Measurements from ENCODE around the gene SORCS2.

Gene SORCS2

GRCh38 chr4:7645956-7646355 is 453.6 kb downstream of the SORCS2 start:
- TF ChIP-seq MYC (IDR thresholded peaks at IDR 0.05; ENCODE audit: low read depth, low read length) (no peak), CTCF (IDR thresholded peaks at IDR 0.05; ENCODE audit: low read depth, low read length) (no peak), POLR2A (IDR thresholded peaks at IDR 0.05; ENCODE audit: extremely low read depth, insufficient read length) (no peak)
- TF ChIP-seq, protein P1, sequence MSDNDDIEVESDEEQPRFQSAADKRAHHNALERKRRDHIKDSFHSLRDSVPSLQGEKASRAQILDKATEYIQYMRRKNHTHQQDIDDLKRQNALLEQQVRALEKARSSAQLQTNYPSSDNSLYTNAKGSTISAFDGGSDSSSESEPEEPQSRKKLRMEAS (IDR thresholded peaks at IDR 0.05; ENCODE audit: low read depth, low read length) = no peak
- H3K4me3 ChIP-seq (ENCODE audit: low read depth, low read length) = no peak overlapping the region
- no peak for DNase-seq (ENCODE audit: low read depth)

GRCh38 chr4:7646384-7647061 is 454.2 kb downstream of the SORCS2 start:
- TF ChIP-seq, protein P1 (IDR thresholded peaks at IDR 0.05; ENCODE audit: low read depth, low read length) = no peak
- no peak for TF ChIP-seq MYC (IDR thresholded peaks at IDR 0.05; ENCODE audit: low read depth, low read length)
- no peak for TF ChIP-seq POLR2A (IDR thresholded peaks at IDR 0.05; ENCODE audit: extremely low read depth, insufficient read length)
- TF ChIP-seq CTCF (IDR thresholded peaks at IDR 0.05; ENCODE audit: low read depth, low read length) = no peak
- no peak overlapping the region for H3K4me3 ChIP-seq (ENCODE audit: low read depth, low read length)
- peak; percentile 45 for DNase-seq (ENCODE audit: low read depth)

GRCh38 chr4:7647186-7647585 is 454.8 kb downstream of the SORCS2 start:
- H3K4me3 ChIP-seq (ENCODE audit: low read depth, low read length) = no peak overlapping the region
- no peak for TF ChIP-seq MYC (IDR thresholded peaks at IDR 0.05; ENCODE audit: low read depth, low read length)
- TF ChIP-seq CTCF (IDR thresholded peaks at IDR 0.05; ENCODE audit: low read depth, low read length) = no peak
- TF ChIP-seq POLR2A (IDR thresholded peaks at IDR 0.05; ENCODE audit: extremely low read depth, insufficient read length) = no peak
- TF ChIP-seq, protein P1 (IDR thresholded peaks at IDR 0.05; ENCODE audit: low read depth, low read length) = no peak
- DNase-seq (ENCODE audit: low read depth) = peak; percentile 19

GRCh38 chr4:7647600-7648543 is 455.5 kb downstream of the SORCS2 start:
- H3K4me3 ChIP-seq (ENCODE audit: low read depth, low read length) = no peak overlapping the region
- TF ChIP-seq MYC (IDR thresholded peaks at IDR 0.05; ENCODE audit: low read depth, low read length) (no peak), CTCF (IDR thresholded peaks at IDR 0.05; ENCODE audit: low read depth, low read length) (no peak), POLR2A (IDR thresholded peaks at IDR 0.05; ENCODE audit: extremely low read depth, insufficient read length) (no peak)
- TF ChIP-seq, protein P1 (IDR thresholded peaks at IDR 0.05; ENCODE audit: low read depth, low read length) = no peak
- DNase-seq (ENCODE audit: low read depth) = peak; percentile 88

- DNase-seq (ENCODE audit: low read depth) = no peak
- TF ChIP-seq MYC (IDR thresholded peaks at IDR 0.05; ENCODE audit: low read depth, low read length) = no peak
- no peak overlapping the region for H3K4me3 ChIP-seq (ENCODE audit: low read depth, low read length)
Measured at GRCh38 chr4:7648544-7649395, 456.4 kb downstream of the SORCS2 start.
